H9 (cell line): Measurements from ENCODE around the gene PRKAG2. TPM values are rescaled to one million over a fixed set of nuclear protein-coding genes. Genes with fewer than 3 reads are reported as not detected.

Experiments used
- DNase-seq: peaks from one replicate; pipeline ENCODE4 v3.0.0-alpha.2; 2017
- H2AFZ ChIP-seq: one replicate; pipeline ENCODE4 v1.6.1; 2013; ENCODE audit warnings: mild to moderate bottlenecking, low read length, control low read depth, moderate library complexity
- H2AK5ac ChIP-seq: 2 replicates; pipeline ENCODE4 v1.6.1; 2013; ENCODE audit warnings: low read length, control low read depth, mixed read lengths; ENCODE audit not compliant: insufficient read length
- H2BK120ac ChIP-seq: one replicate; pipeline ENCODE4 v1.6.1; 2013; ENCODE audit warnings: low read depth, mild to moderate bottlenecking, low read length, control low read depth, inconsistent platforms; ENCODE audit not compliant: poor library complexity, severe bottlenecking
- H2BK12ac ChIP-seq: 2 replicates; pipeline ENCODE4 v1.6.1; 2013; ENCODE audit warnings: low read length, control low read depth, mixed read lengths, low read depth; ENCODE audit not compliant: insufficient read length
- H2BK15ac ChIP-seq: 2 replicates; pipeline ENCODE4 v1.6.1; 2013; ENCODE audit warnings: low read depth, low read length, control low read depth
- H2BK20ac ChIP-seq: one replicate; pipeline ENCODE4 v1.6.1; 2013; ENCODE audit warnings: low read depth, mild to moderate bottlenecking, low read length, control low read depth, inconsistent platforms; ENCODE audit not compliant: poor library complexity, severe bottlenecking
- H2BK5ac ChIP-seq: 2 replicates; pipeline ENCODE4 v1.6.1; 2013; ENCODE audit warnings: low read length, control low read depth, mixed read lengths; ENCODE audit not compliant: insufficient read length
- H3K14ac ChIP-seq: 2 replicates; pipeline ENCODE4 v1.6.1; 2013; ENCODE audit warnings: low read length, control low read depth; ENCODE audit not compliant: insufficient read depth
- H3K18ac ChIP-seq: 2 replicates; pipeline ENCODE4 v1.6.1; 2013; ENCODE audit warnings: low read depth, mild to moderate bottlenecking, mixed read lengths, low read length, control low read depth; ENCODE audit not compliant: insufficient read length
- H3K23ac ChIP-seq: 2 replicates; pipeline ENCODE4 v1.6.1; 2013; ENCODE audit warnings: low read length, control low read depth, mixed read lengths, low read depth; ENCODE audit not compliant: insufficient read length
- H3K23me2 ChIP-seq: 2 replicates; pipeline ENCODE4 v1.6.1; 2013; ENCODE audit warnings: low read depth, mild to moderate bottlenecking, mixed read lengths, low read length, control low read depth; ENCODE audit not compliant: insufficient read length, poor library complexity, severe bottlenecking
- H3K27ac ChIP-seq: 2 replicates; pipeline ENCODE4 v1.5.1; 2013; ENCODE audit warnings: low read length, control low read depth, mixed read lengths, low read depth; ENCODE audit not compliant: insufficient read length
- H3K27me3 ChIP-seq: 2 replicates; pipeline ENCODE4 v1.6.1; 2013; ENCODE audit warnings: low read length, control low read depth, inconsistent platforms; ENCODE audit not compliant: insufficient read depth
- H3K4ac ChIP-seq: 2 replicates; pipeline ENCODE4 v1.6.1; 2013; ENCODE audit warnings: low read depth, mild to moderate bottlenecking, control low read depth, inconsistent platforms, low read length, moderate library complexity
- H3K4me1 ChIP-seq: 2 replicates; pipeline ENCODE4 v1.6.1; 2013; ENCODE audit warnings: low read length, control low read depth, inconsistent platforms; ENCODE audit not compliant: insufficient read depth
- H3K4me2 ChIP-seq: 2 replicates; pipeline ENCODE4 v1.6.1; 2013; ENCODE audit warnings: low read length, control low read depth, mixed read lengths; ENCODE audit not compliant: insufficient read length, insufficient read depth
- H3K56ac ChIP-seq: 2 replicates; pipeline ENCODE4 v1.6.1; 2013; ENCODE audit warnings: low read depth, mild to moderate bottlenecking, mixed read lengths, low read length, control low read depth; ENCODE audit not compliant: insufficient read length
- H3K79me1 ChIP-seq: 2 replicates; pipeline ENCODE4 v1.6.1; 2013; ENCODE audit warnings: low read depth, mild to moderate bottlenecking, moderate library complexity, low read length, control low read depth, inconsistent platforms; ENCODE audit not compliant: insufficient read depth, poor library complexity, severe bottlenecking
- H3K79me2 ChIP-seq: 2 replicates; pipeline ENCODE4 v1.6.1; 2013; ENCODE audit warnings: low read length, control low read depth, inconsistent platforms; ENCODE audit not compliant: insufficient read depth
- H3K9ac ChIP-seq: 2 replicates; pipeline ENCODE4 v1.6.1; 2013; ENCODE audit warnings: low read length, control low read depth, mixed read lengths; ENCODE audit not compliant: insufficient read length; ENCODE audit errors: extremely low read depth
- H3K9me3 ChIP-seq: one replicate; pipeline ENCODE4 v1.6.1; 2013; ENCODE audit warnings: low read depth, low read length, inconsistent platforms; ENCODE audit not compliant: control insufficient read depth
- H3T11ph ChIP-seq: one replicate; pipeline ENCODE4 v1.6.1; 2013; ENCODE audit warnings: mild to moderate bottlenecking, low read length, control low read depth, inconsistent platforms
- H4K20me1 ChIP-seq: one replicate; pipeline ENCODE4 v1.6.1; 2013; ENCODE audit not compliant: control insufficient read depth, insufficient read length, insufficient read depth
- H4K5ac ChIP-seq: 2 replicates; pipeline ENCODE4 v1.6.1; 2013; ENCODE audit warnings: low read depth, mild to moderate bottlenecking, mixed read lengths, low read length, control low read depth; ENCODE audit not compliant: insufficient read length
- H4K8ac ChIP-seq: replicated peaks from 2 replicates; pipeline ENCODE4 v1.6.1; 2013; ENCODE audit warnings: low read length, control low read depth, mixed read lengths, low read depth; ENCODE audit not compliant: insufficient read length
- H4K91ac ChIP-seq: 2 replicates; pipeline ENCODE4 v1.6.1; 2013; ENCODE audit warnings: low read depth, mild to moderate bottlenecking, moderate library complexity, mixed read lengths, low read length, control low read depth; ENCODE audit not compliant: insufficient read length
- H3K27ac Mint-ChIP-seq, 3 experiments: 2 replicates in 2 of 3; 3 replicates in 1 of 3; pipeline ENCODE4 v1.8.0; 2020 to 2021; ENCODE audit warnings: mixed read lengths in 3 of 3, mild to moderate bottlenecking in 1 of 3, moderate library complexity in 1 of 3
- H3K27me3 Mint-ChIP-seq: 2 replicates; pipeline ENCODE4 v1.8.0; 2021; ENCODE audit warnings: low read depth, mild to moderate bottlenecking, moderate library complexity, mixed read lengths
- H3K36me3 Mint-ChIP-seq, 3 experiments: 2 replicates in 2 of 3; 3 replicates in 1 of 3; pipeline ENCODE4 v1.8.0; 2020 to 2021; ENCODE audit warnings: low read depth in 3 of 3, mixed read lengths in 3 of 3; ENCODE audit not compliant: insufficient read depth in 1 of 3
- H3K4me1 Mint-ChIP-seq, 2 experiments: 2 replicates each; pipeline ENCODE4 v1.8.0; 2020; ENCODE audit warnings: mixed read lengths in 2 of 2
- H3K4me3 Mint-ChIP-seq, 2 experiments: 2 replicates in 1 of 2; 3 replicates in 1 of 2; pipeline ENCODE4 v1.8.0; 2020 to 2021; ENCODE audit warnings: mild to moderate bottlenecking in 2 of 2, mixed read lengths in 2 of 2, moderate library complexity in 1 of 2
- H3K9me3 Mint-ChIP-seq, 2 experiments: 2 replicates in 1 of 2; 3 replicates in 1 of 2; pipeline ENCODE4 v1.8.0; 2020; ENCODE audit warnings: mild to moderate bottlenecking in 2 of 2, mixed read lengths in 2 of 2, moderate library complexity in 1 of 2
- WGBS: extraction: QIAGEN DNeasy Blood & Tissue Kit; methylation state at CpG from one replicate; pipeline ENCODE4 v1.1.7; 2013; ENCODE audit warnings: missing lambda C conversion rate, low lambda C conversion rate, mixed read lengths; ENCODE audit not compliant: insufficient read length; ENCODE audit errors: extremely low coverage; 5-methylcytosine and 5-hydroxymethylcytosine counted together
- total RNA-seq: library from RNA; stranded (reverse); gene quantifications from 2 replicates; pipeline ENCODE4 v1.2.1, GENCODE V29; 2021
- TF ChIP-seq, protein P1 (sequence below): fragments of 200-600 bp; sonication (generic); conservative IDR thresholded peaks from 3 replicates; pipeline ENCODE4 v1.8.0; 2021; ENCODE audit warnings: antibody characterized with exemption, mild to moderate bottlenecking

PRKAG2 gene
- total RNA-seq, 1 experiment from 2014 or later = 11.8 TPM

GRCh38 chr7:151897161-151897731 lies 20.3 kb upstream of the PRKAG2 start:
- no peaks in the 10 kb centered on the region for H3K79me1 ChIP-seq
- peak; percentile 77 for DNase-seq
- no peak overlapping the region for H2BK5ac ChIP-seq
- no peak overlapping the region for H3K56ac ChIP-seq
- peak overlapping the region; percentile 59 to 76 for H3K4me3 Mint-ChIP-seq
- no peak overlapping the region for H3K23ac ChIP-seq
- no peak overlapping the region for H2BK15ac ChIP-seq
- H3K9me3 Mint-ChIP-seq = peaks cover 0 to 1% of the 10 kb centered on the region in 2 experiments; a peak in 1 of 5 replicates
- H3K14ac ChIP-seq = no peak overlapping the region
- no peak overlapping the region for H2BK20ac ChIP-seq
- no peak overlapping the region for H3K4ac ChIP-seq
- no peaks in the 10 kb centered on the region for H3K9me3 ChIP-seq
- no peaks in the 10 kb centered on the region for H4K20me1 ChIP-seq
- no CpG with 5 or more reads among the region's 16 CpGs for whole genome bisulfite sequencing
- H3T11ph ChIP-seq = no peak overlapping the region
- H3K9ac ChIP-seq = no peak overlapping the region
- TF ChIP-seq, protein P1, sequence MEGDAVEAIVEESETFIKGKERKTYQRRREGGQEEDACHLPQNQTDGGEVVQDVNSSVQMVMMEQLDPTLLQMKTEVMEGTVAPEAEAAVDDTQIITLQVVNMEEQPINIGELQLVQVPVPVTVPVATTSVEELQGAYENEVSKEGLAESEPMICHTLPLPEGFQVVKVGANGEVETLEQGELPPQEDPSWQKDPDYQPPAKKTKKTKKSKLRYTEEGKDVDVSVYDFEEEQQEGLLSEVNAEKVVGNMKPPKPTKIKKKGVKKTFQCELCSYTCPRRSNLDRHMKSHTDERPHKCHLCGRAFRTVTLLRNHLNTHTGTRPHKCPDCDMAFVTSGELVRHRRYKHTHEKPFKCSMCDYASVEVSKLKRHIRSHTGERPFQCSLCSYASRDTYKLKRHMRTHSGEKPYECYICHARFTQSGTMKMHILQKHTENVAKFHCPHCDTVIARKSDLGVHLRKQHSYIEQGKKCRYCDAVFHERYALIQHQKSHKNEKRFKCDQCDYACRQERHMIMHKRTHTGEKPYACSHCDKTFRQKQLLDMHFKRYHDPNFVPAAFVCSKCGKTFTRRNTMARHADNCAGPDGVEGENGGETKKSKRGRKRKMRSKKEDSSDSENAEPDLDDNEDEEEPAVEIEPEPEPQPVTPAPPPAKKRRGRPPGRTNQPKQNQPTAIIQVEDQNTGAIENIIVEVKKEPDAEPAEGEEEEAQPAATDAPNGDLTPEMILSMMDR = no peak
- H3K4me2 ChIP-seq = peak overlapping the region; percentile 80
- no peak overlapping the region for H2AFZ ChIP-seq
- H2BK12ac ChIP-seq = no peak overlapping the region
- H4K8ac ChIP-seq = no peak overlapping the region
- H4K91ac ChIP-seq = no peak overlapping the region
- no peaks in the 10 kb centered on the region for H3K36me3 Mint-ChIP-seq
- no peak overlapping the region for H2BK120ac ChIP-seq
- peaks cover 15 to 27% of the 10 kb centered on the region in 2 experiments for H3K4me1 Mint-ChIP-seq
- H3K27me3 ChIP-seq = no peaks in the 10 kb centered on the region
- H3K18ac ChIP-seq = peak overlapping the region; percentile 10
- no peaks in the 10 kb centered on the region for H3K79me2 ChIP-seq
- no peak overlapping the region for H4K5ac ChIP-seq
- H3K27me3 Mint-ChIP-seq = peaks cover 42% of the 10 kb centered on the region
- no peaks in the 10 kb centered on the region for H3K23me2 ChIP-seq
- H2AK5ac ChIP-seq = no peak overlapping the region
- no peak overlapping the region for H3K27ac Mint-ChIP-seq
- no peak overlapping the region for H3K27ac ChIP-seq
- no peaks in the 10 kb centered on the region for H3K4me1 ChIP-seq
